Right lung (tissue), 5 donors: Measurements from ENCODE around the gene ZC3H6. TPM values are rescaled to one million over a fixed set of nuclear protein-coding genes. Genes with fewer than 3 reads are reported as not detected.
"Not testable (repeated sequence)": the region's sequence is repeated elsewhere in the genome, so short reads cannot be mapped to it uniquely, and the experiment has no call there.

ENCODE experiments used
- DNase-seq, 2 donors: peaks; one replicate each; pipeline ENCODE4 v3.0.0-alpha.2; 2013
- polyA plus RNA-seq, 5 donors: library from polyadenylated mRNA; unstranded; fragments of 120-200 nt; gene quantifications; one replicate each; pipeline versions ENCODE4 v1.2.1 to v1.2.3, GENCODE V29; 2013; ENCODE audit warnings: inconsistent platforms in 1 of 5, low replicate concordance in 1 of 5; ENCODE audit not compliant: insufficient read length in 5 of 5, insufficient read depth in 1 of 5

Gene ZC3H6
- polyA plus RNA-seq, 5 donors = 4.9 to 11.4 (median 9.4) TPM

GRCh38 chr2:112276954-112277353 is 1.6 kb downstream of the ZC3H6 start:
- DNase-seq = no peak

- no peak for DNase-seq
Measured at GRCh38 chr2:112277596-112278220, 2.3 kb downstream of the ZC3H6 start.

- not testable (repeated sequence) for DNase-seq
Measured at GRCh38 chr2:112282066-112282465, 6.7 kb downstream of the ZC3H6 start.

DNA sequence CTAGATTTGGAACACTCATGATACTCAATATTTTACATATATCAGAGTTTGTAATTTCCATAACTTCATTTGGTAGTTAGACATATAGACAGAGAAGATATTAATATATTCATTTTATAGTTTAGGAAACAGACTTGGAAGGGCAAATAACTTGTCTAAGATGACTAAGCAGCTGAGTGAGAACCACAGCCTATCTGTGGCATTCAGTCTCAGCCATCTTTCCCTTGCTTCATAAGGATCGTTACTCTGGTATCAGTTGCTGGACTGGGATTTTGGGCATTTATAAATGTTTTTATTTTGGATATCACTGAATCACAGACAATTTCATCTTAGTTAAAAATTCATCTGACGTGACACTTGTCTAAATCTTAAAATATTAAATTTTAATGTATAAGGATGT is 8.1 kb downstream of the ZC3H6 start:
- DNase-seq = not testable (repeated sequence)

DNA sequence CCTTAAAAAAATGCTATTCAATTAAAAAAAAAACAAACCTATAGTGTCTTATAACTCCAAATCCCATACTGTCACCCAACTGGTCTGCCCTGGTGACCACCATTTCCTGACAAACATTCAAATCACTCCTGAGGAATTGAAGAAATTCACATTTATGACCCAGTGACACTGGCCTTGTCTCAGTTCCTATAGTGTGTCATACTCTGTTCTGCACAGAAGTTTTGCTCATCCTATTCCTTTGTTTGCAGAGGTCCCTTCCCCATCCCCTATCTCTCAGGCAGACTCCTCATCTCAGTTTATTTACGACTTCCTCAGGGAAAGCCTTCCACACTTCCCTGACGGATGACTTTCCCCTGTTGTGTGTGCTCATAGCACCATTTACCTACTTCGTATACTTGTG is 14.7 kb downstream of the ZC3H6 start:
- DNase-seq = no peak

GRCh38 chr2:112290648-112291047 is 15.3 kb downstream of the ZC3H6 start:
- no peak for DNase-seq

GRCh38 chr2:112293636-112294401 is 18.4 kb downstream of the ZC3H6 start:
- DNase-seq = no peak

DNA sequence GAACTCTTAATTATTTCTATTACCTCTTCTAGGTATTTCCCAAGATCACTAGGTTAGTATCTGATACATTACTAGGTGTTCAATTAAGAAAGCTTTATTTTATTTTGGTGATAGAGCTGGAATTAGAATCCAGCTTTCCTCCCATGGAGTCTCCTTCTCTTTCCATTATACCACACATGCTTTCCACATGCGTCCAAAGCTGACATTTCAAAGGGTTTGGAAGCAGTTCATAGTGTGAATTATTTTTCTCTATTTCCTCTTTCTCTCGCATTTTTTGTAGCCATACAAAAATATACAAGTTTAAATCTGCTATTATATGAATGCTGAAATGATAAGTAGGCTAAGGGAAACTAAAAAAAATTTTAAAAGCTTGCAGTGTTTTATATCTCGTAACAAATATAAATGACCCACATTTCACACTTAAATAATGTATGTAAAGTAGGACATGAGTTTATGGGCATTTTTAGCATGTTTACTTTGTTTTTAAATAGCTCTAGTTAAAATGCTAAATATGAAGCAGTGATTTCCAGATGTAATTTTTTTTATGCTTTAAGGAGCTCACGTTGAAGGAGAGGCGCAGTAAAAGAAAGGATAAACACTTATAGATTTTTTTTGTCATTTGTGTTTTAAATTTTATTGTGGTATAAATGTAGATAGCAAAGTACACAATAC is 20.1 kb downstream of the ZC3H6 start:
- no peak for DNase-seq

DNA sequence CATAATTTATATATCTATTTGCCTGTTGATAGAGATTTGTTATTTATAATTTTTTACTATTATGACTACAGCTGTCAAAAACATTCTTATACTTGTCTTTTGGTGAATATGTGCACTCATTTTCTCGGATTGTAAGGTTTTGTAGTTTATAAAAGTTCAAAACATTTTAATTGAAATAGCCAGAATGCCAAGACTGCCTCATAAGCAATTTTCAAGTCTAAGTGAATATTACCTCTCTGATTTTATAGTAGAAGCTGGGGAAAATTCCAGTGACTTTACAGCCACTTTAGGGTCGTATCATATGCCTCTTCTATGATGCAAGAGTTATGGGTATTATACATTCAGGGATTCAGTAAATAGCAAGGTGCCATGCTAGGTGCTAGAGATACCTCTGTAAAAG is 21.0 kb downstream of the ZC3H6 start:
- no peak for DNase-seq

- no peak for DNase-seq
Measured at GRCh38 chr2:112301171-112301584, 25.8 kb downstream of the ZC3H6 start.

- no peak for DNase-seq
Measured at GRCh38 chr2:112301973-112302372, 26.6 kb downstream of the ZC3H6 start.

- no peak for DNase-seq
Measured at GRCh38 chr2:112304298-112304941, 29.0 kb downstream of the ZC3H6 start.

- no peak for DNase-seq
Measured at GRCh38 chr2:112305132-112305531, 29.7 kb downstream of the ZC3H6 start.

- no peak for DNase-seq
Measured at GRCh38 chr2:112310906-112311305, 35.5 kb downstream of the ZC3H6 start.

- no peak for DNase-seq
Measured at GRCh38 chr2:112311932-112312331, 36.5 kb downstream of the ZC3H6 start.

DNA sequence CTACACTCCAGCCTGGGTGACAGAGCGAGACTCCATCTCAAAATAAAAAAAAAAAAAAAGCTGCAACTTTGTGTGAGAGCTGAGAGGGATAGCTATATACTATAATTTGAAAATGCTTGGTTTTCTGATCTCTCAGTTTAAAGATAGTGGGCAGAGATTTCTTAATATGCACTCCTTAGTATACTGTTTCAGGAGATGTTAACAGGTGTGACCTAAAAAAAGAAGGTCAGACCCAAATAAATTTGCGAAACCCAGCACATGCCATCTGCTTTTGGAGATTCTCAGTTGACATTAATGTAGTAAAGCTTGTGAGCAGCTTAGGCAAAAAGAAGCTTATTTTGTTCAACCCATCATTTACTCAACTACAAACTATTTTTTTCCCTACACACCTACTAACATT is 37.4 kb downstream of the ZC3H6 start:
- no peak for DNase-seq

GRCh38 chr2:112314856-112315255 is 39.5 kb downstream of the ZC3H6 start:
- no peak for DNase-seq

GRCh38 chr2:112317303-112318158 is 42.1 kb downstream of the ZC3H6 start:
- no peak for DNase-seq

DNA sequence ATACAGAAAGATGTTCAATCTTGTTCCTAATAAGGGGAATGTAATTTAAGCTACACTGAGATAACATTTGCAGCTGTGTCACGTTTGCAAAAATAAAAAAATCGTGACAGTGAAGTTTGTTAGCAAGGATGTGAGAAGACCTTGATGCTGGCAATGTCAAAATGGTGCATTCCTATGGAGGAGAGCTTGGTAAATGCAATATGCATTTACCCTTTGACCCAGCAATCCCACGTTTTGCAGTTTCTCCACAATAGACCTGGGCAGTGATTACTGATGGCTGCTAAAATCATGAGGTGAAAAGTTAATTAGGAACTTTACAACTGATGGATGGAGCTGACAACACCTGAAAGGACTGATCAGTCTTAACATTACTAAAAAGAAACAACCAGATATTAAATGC is 43.1 kb downstream of the ZC3H6 start:
- DNase-seq = no peak

- no peak for DNase-seq
Measured at GRCh38 chr2:112321375-112322320, 46.3 kb downstream of the ZC3H6 start.
